Upper lobe of right lung (tissue), 1 donor: ENCODE results near the gene SLC26A9. TPM values are rescaled to one million over a fixed set of nuclear protein-coding genes. Genes with fewer than 3 reads are reported as not detected.

ENCODE experiments used
- ATAC-seq: fragments of 200-7000 bp; cut with Tn5 transposase; one replicate; pipeline ENCODE4 v1.9.1; 2020; ENCODE audit warnings: mild to moderate bottlenecking, moderate library complexity
- DNase-seq: peaks from one replicate; pipeline ENCODE4 v3.0.0-alpha.2; 2020
- H3K27ac ChIP-seq: fragments of 200-600 bp; one replicate; pipeline ENCODE4 v1.8.0; 2022
- H3K27me3 ChIP-seq: fragments of 200-600 bp; one replicate; pipeline ENCODE4 v1.8.0; 2022; ENCODE audit warnings: mild to moderate bottlenecking
- H3K36me3 ChIP-seq: fragments of 200-600 bp; one replicate; pipeline ENCODE4 v1.8.0; 2022
- H3K4me1 ChIP-seq: fragments of 200-600 bp; one replicate; pipeline ENCODE4 v1.8.0; 2022
- H3K4me3 ChIP-seq: fragments of 200-600 bp; one replicate; pipeline ENCODE4 v1.8.0; 2022; ENCODE audit warnings: mild to moderate bottlenecking
- H3K9me3 ChIP-seq: fragments of 200-600 bp; one replicate; pipeline ENCODE4 v1.8.0; 2022
- intact Hi-C: fragments of 100-400 bp; cut with DNase I; formaldehyde crosslinking; loops from one replicate; pipeline ENCODE4 v1.11.0; 2022
- total RNA-seq: library from RNA; stranded (reverse); fragmentation: NEBNext Ultra II Directional; extraction: Animal tissue kit (Norgen Biotek cat#: 25700); gene quantifications from one replicate; pipeline ENCODE4 v1.2.1, GENCODE V29; 2021
- TF ChIP-seq, protein P1 (sequence below): fragments of 200-600 bp; IDR thresholded peaks from one replicate; pipeline ENCODE4 v1.8.0; 2022; ENCODE audit warnings: antibody characterized with exemption
- donor health status: DM: no; HTN: yes; CAD: no; lungs with severe emphysema.

Gene SLC26A9
- total RNA-seq, 1 donor from 2014 or later, result 21.7 TPM

DNA sequence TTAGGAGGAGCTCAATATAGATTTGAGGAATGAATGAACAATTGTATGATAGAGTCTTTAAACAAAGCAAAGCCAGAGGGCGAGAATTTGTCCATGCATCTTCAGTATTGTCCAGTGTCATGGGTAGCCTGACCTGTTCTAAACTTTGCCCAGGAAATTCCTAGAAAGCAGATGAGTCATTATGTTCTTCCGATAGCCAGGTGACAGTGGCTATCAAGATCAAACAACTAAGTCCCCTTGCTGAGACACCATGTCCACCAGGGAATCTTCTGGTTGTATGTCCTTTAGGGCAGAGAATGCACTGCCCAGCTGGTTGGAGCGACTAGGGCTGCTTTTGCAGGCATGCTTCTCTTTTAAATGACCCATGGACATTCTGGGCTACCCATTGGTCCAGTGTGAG is 1.8 kb upstream of the SLC26A9 start:
- H3K27me3 ChIP-seq, result no peaks in the 10 kb centered on the region
- no peak overlapping the region for H3K27ac ChIP-seq
- H3K9me3 ChIP-seq, result no peaks in the 10 kb centered on the region
- H3K36me3 ChIP-seq, result no peaks in the 10 kb centered on the region
- TF ChIP-seq, protein P1, sequence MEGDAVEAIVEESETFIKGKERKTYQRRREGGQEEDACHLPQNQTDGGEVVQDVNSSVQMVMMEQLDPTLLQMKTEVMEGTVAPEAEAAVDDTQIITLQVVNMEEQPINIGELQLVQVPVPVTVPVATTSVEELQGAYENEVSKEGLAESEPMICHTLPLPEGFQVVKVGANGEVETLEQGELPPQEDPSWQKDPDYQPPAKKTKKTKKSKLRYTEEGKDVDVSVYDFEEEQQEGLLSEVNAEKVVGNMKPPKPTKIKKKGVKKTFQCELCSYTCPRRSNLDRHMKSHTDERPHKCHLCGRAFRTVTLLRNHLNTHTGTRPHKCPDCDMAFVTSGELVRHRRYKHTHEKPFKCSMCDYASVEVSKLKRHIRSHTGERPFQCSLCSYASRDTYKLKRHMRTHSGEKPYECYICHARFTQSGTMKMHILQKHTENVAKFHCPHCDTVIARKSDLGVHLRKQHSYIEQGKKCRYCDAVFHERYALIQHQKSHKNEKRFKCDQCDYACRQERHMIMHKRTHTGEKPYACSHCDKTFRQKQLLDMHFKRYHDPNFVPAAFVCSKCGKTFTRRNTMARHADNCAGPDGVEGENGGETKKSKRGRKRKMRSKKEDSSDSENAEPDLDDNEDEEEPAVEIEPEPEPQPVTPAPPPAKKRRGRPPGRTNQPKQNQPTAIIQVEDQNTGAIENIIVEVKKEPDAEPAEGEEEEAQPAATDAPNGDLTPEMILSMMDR, result no peak
- ATAC-seq (no peak), DNase-seq (no peak)
- no peaks in the 10 kb centered on the region for H3K4me1 ChIP-seq
- no peak overlapping the region for H3K4me3 ChIP-seq
- intact Hi-C loops, result no loop called here

DNA sequence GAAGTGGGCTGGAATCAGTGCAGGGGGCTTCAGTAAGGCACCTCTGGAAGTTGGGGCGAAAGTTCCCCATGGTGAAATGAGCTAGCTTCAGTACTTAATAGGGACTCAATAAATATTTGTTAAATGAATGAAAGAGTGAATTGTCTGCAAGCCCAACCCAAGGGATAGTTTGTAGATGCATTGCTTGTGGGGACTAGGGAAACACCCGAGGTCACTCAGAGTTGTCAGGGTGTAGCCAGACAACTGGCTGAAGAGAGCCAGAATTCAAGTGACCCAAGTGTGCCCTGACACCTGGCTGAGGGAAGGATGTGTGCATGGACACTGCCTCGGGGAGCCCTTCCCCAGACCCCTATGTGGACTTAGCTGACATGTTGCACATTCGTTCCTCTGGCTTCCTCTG is 1.3 kb upstream of the SLC26A9 start:
- no peaks in the 10 kb centered on the region for H3K27me3 ChIP-seq
- H3K4me1 ChIP-seq, result no peaks in the 10 kb centered on the region
- DNase-seq (no peak), ATAC-seq (no peak)
- no peak overlapping the region for H3K27ac ChIP-seq
- no peak overlapping the region for H3K4me3 ChIP-seq
- H3K9me3 ChIP-seq, result no peaks in the 10 kb centered on the region
- intact Hi-C loops, result no loop called here
- no peaks in the 10 kb centered on the region for H3K36me3 ChIP-seq
- TF ChIP-seq, protein P1, result no peak

DNA sequence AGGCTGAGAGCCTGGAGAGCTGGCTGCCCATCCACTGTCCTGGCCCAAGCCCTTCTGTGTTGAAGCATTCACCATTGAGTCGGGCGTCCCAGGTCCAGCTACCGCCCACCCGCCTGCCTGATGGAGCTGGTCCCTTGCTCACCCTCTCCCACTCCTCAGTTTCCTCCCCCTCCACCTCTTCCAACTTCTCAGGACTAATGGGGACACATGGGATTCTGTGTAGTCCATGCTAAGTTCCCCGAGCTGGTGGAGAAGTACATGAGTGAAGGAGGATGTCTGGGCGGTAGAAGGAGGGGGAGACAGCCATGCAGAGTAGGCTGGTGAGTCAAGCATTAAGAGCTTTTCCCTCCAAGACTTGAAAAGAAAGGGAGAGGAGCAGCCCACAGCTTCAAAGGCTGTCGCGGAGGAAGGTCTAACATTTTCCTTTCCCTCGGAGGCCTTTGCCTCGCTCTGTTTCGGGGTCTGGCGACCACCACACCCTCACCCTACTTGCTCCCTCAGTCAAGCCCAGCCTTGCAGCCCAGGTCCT is 561 bp downstream of the SLC26A9 start:
- intact Hi-C loops, result no loop called here
- DNase-seq (no peak), ATAC-seq (peak; percentile 5)
- peak overlapping the region; percentile 23 for H3K4me3 ChIP-seq
- H3K36me3 ChIP-seq, result no peaks in the 10 kb centered on the region
- H3K27me3 ChIP-seq, result no peaks in the 10 kb centered on the region
- TF ChIP-seq, protein P1, result no peak
- no peaks in the 10 kb centered on the region for H3K4me1 ChIP-seq
- no peaks in the 10 kb centered on the region for H3K9me3 ChIP-seq
- peak overlapping the region; percentile 42 for H3K27ac ChIP-seq

DNA sequence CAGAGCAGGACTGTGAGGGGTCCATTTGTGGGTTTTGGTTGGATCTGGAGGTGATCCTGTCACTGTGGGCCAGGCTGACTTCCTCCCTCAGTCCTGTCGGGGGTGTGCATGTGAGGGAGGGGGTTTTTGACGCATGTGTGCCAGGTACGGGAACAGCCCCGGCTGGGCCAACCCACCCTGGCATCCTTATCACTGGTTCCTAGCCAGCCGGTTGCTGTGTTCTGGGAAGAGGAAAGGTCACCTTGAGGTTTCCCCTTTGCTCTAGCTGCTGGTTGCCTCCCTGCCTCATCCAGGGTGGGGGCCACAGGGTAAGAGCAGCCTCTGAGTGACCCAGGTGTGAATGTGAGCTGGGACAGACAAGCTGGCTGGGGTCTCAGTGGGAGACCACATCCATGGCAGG is 2.5 kb downstream of the SLC26A9 start:
- ATAC-seq (no peak), DNase-seq (no peak)
- Histone ChIP-seq H3K4me1 (no peaks in the 10 kb centered on the region), H3K36me3 (no peaks in the 10 kb centered on the region), H3K9me3 (no peaks in the 10 kb centered on the region), H3K27me3 (no peaks in the 10 kb centered on the region), H3K27ac (no peak overlapping the region), H3K4me3 (no peak overlapping the region)
- TF ChIP-seq, protein P1, result no peak
- intact Hi-C loops, result no loop called here

- DNase-seq, result peak; percentile 78
- Histone ChIP-seq H3K36me3 (no peaks in the 10 kb centered on the region), H3K4me1 (no peaks in the 10 kb centered on the region), H3K27me3 (no peaks in the 10 kb centered on the region), H3K27ac (peak overlapping the region; percentile 24), H3K9me3 (no peaks in the 10 kb centered on the region), H3K4me3 (no peak overlapping the region)
- intact Hi-C loops, result no loop called here
- peak; percentile 49 for ATAC-seq
- TF ChIP-seq, protein P1, result peak; percentile 12
These were observed 3.4 kb downstream of the SLC26A9 start for GRCh38 chr1:205939690-205940330.
